Measurements from ENCODE around the gene ZNF148.

The ZNF148 gene

DNA sequence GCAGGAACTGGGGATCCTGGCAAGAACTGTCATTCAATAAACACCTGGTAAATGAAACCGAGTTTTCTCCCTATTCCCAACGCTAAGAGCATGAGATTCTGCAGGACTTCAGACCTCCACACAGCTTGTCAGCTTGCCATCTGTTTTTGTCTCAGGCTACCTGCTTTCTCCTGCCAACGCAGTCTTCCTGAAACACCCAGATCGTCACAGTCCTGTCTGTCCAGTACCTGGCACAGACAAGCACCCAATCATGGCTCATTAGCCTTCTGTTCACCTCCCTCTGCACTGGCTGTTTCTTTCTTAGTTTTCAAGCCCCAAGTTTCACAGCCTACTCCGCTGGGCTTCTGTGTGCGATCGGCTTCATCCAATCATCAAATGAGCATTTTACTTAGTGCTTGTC lies 167.6 kb downstream of the ZNF148 start:
- Histone ChIP-seq H3K27ac (ENCODE audit: low read length) (no peak overlapping the region), H3K9me2 (replicated peaks; ENCODE audit: insufficient read depth, low read length) (no peaks in the 10 kb centered on the region), H3K9ac (ENCODE audit: low read length) (no peak overlapping the region), H3K4me1 (ENCODE audit: low read length) (no peaks in the 10 kb centered on the region), H3K4me2 (ENCODE audit: low read depth, low read length) (no peak overlapping the region), H4K20me1 (ENCODE audit: insufficient read depth, low read length) (no peaks in the 10 kb centered on the region), H3K79me2 (ENCODE audit: low read length) (no peaks in the 10 kb centered on the region), H3K9me3 (replicated peaks; ENCODE audit: insufficient read depth, low read length) (no peaks in the 10 kb centered on the region), H3K27me3 (replicated peaks; ENCODE audit: insufficient read depth, low read length) (no peaks in the 10 kb centered on the region), H3F3A (ENCODE audit: insufficient read depth, low read length) (no peaks in the 10 kb centered on the region), H3K36me3 (replicated peaks; ENCODE audit: insufficient read depth, low read length) (no peaks in the 10 kb centered on the region), H3K4me3 (ENCODE audit: low read length) (no peak overlapping the region), H2AFZ (ENCODE audit: low read length) (no peak overlapping the region)
- DNase-seq: no peak
- TF ChIP-seq EZH2 (optimal IDR thresholded peaks at IDR 0.05; ENCODE audit: low read depth, low read length) (no peak), EZH2phosphoT487 (IDR thresholded peaks at IDR 0.05; ENCODE audit: low read length) (no peak)
- TF ChIP-seq, protein P1, sequence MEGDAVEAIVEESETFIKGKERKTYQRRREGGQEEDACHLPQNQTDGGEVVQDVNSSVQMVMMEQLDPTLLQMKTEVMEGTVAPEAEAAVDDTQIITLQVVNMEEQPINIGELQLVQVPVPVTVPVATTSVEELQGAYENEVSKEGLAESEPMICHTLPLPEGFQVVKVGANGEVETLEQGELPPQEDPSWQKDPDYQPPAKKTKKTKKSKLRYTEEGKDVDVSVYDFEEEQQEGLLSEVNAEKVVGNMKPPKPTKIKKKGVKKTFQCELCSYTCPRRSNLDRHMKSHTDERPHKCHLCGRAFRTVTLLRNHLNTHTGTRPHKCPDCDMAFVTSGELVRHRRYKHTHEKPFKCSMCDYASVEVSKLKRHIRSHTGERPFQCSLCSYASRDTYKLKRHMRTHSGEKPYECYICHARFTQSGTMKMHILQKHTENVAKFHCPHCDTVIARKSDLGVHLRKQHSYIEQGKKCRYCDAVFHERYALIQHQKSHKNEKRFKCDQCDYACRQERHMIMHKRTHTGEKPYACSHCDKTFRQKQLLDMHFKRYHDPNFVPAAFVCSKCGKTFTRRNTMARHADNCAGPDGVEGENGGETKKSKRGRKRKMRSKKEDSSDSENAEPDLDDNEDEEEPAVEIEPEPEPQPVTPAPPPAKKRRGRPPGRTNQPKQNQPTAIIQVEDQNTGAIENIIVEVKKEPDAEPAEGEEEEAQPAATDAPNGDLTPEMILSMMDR (IDR thresholded peaks at IDR 0.05; ENCODE audit: low read length): no peak

DNA sequence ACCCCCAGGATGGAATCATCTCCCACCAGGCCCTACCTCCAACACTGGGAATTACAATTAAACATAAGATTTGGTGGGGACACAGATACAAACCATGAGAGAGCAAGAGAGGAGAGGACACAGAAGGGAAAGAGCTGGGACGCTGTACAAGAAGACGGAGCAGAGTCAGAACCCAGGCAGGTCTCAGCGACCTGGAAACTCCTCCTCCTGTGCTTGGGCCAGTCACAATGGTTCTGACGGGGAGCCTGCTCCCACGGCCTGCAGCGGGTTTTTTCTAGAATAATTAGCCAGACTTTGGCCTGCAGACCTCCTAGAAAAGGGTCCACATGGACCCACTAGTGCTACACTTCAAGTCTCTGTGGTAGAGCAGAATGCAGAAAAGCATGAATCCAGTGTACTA lies 168.2 kb downstream of the ZNF148 start:
- Histone ChIP-seq H3K9ac (ENCODE audit: low read length) (no peak overlapping the region), H3K36me3 (replicated peaks; ENCODE audit: insufficient read depth, low read length) (no peaks in the 10 kb centered on the region), H3K9me3 (replicated peaks; ENCODE audit: insufficient read depth, low read length) (no peaks in the 10 kb centered on the region), H2AFZ (ENCODE audit: low read length) (no peak overlapping the region), H3K79me2 (ENCODE audit: low read length) (no peaks in the 10 kb centered on the region), H3K9me2 (replicated peaks; ENCODE audit: insufficient read depth, low read length) (no peaks in the 10 kb centered on the region), H3K27me3 (replicated peaks; ENCODE audit: insufficient read depth, low read length) (no peaks in the 10 kb centered on the region), H3K27ac (ENCODE audit: low read length) (no peak overlapping the region), H4K20me1 (ENCODE audit: insufficient read depth, low read length) (no peaks in the 10 kb centered on the region), H3K4me3 (ENCODE audit: low read length) (no peak overlapping the region), H3K4me1 (ENCODE audit: low read length) (no peaks in the 10 kb centered on the region), H3K4me2 (ENCODE audit: low read depth, low read length) (no peak overlapping the region), H3F3A (ENCODE audit: insufficient read depth, low read length) (no peaks in the 10 kb centered on the region)
- no peak for DNase-seq
- no peak for TF ChIP-seq EZH2 (optimal IDR thresholded peaks at IDR 0.05; ENCODE audit: low read depth, low read length)
- no peak for TF ChIP-seq EZH2phosphoT487 (IDR thresholded peaks at IDR 0.05; ENCODE audit: low read length)
- TF ChIP-seq, protein P1 (IDR thresholded peaks at IDR 0.05; ENCODE audit: low read length): no peak

DNA sequence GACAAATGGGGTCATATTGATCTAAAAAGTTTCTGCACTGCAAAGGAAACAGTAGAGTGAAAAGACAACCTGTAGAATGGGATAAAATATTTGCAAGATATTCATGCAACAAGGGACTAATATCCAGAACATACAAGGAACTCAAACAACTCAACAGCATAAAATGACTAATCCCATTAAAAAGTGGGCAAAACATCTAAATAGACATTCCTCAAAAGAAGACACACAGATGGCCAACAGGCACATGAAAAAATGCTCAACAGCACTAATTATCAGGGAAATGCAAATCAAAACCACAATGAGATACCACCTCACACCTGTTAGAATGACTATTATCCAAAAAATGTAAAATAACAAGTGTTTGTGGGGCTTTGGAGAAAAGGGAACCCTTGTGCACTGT lies 171.4 kb downstream of the ZNF148 start:
- H3K79me2 ChIP-seq (ENCODE audit: low read length): no peaks in the 10 kb centered on the region
- no peak overlapping the region for H3K4me3 ChIP-seq (ENCODE audit: low read length)
- H2AFZ ChIP-seq (ENCODE audit: low read length): no peak overlapping the region
- no peaks in the 10 kb centered on the region for H3K4me1 ChIP-seq (ENCODE audit: low read length)
- H3F3A ChIP-seq (ENCODE audit: insufficient read depth, low read length): no peaks in the 10 kb centered on the region
- no peak overlapping the region for H3K27ac ChIP-seq (ENCODE audit: low read length)
- H3K4me2 ChIP-seq (ENCODE audit: low read depth, low read length): no peak overlapping the region
- no peak for DNase-seq
- no peaks in the 10 kb centered on the region for H3K27me3 ChIP-seq (replicated peaks; ENCODE audit: insufficient read depth, low read length)
- no peak for TF ChIP-seq EZH2phosphoT487 (IDR thresholded peaks at IDR 0.05; ENCODE audit: low read length)
- TF ChIP-seq, protein P1 (IDR thresholded peaks at IDR 0.05; ENCODE audit: low read length): no peak
- TF ChIP-seq EZH2 (optimal IDR thresholded peaks at IDR 0.05; ENCODE audit: low read depth, low read length): no peak
- H3K9me2 ChIP-seq (replicated peaks; ENCODE audit: insufficient read depth, low read length): no peaks in the 10 kb centered on the region
- no peaks in the 10 kb centered on the region for H3K36me3 ChIP-seq (replicated peaks; ENCODE audit: insufficient read depth, low read length)
- no peak overlapping the region for H3K9ac ChIP-seq (ENCODE audit: low read length)
- no peaks in the 10 kb centered on the region for H4K20me1 ChIP-seq (ENCODE audit: insufficient read depth, low read length)
- H3K9me3 ChIP-seq (replicated peaks; ENCODE audit: insufficient read depth, low read length): no peaks in the 10 kb centered on the region
